Suprapubic skin (tissue), 4 donors: ENCODE results near the gene RFESD. TPM values are rescaled to one million over a fixed set of nuclear protein-coding genes. Genes with fewer than 3 reads are reported as not detected.
A peak's percentile ranks its signal among the peaks of the same experiment; 100 is the strongest.

Source experiments
- DNase-seq, 2 donors: peaks; one replicate each; pipeline ENCODE4 v3.0.0-alpha.2; 2019; ENCODE audit warnings: low spot score in 2 of 2
- H3K27ac ChIP-seq: fragments of 200-600 bp; sonication (generic); one replicate; pipeline ENCODE4 v1.5.1; 2019
- H3K27me3 ChIP-seq: fragments of 200-600 bp; sonication (generic); one replicate; pipeline ENCODE4 v1.5.1; 2019
- H3K36me3 ChIP-seq: fragments of 200-600 bp; sonication (generic); one replicate; pipeline ENCODE4 v1.5.1; 2019
- H3K4me1 ChIP-seq: fragments of 200-600 bp; sonication (generic); one replicate; pipeline ENCODE4 v1.5.1; 2019
- H3K4me3 ChIP-seq: fragments of 200-600 bp; sonication (generic); one replicate; pipeline ENCODE4 v1.5.1; 2019; ENCODE audit warnings: mild to moderate bottlenecking
- H3K9me3 ChIP-seq: fragments of 200-600 bp; sonication (generic); one replicate; pipeline ENCODE4 v1.5.1; 2019
- CTCF ChIP-seq, 2 donors: fragments of 200-600 bp in 1 of 2; fragments of 450-650 bp in 1 of 2; sonication (generic) in 1 of 2; IDR thresholded peaks; one replicate each; pipeline ENCODE4 v1.5.1; 2016 to 2019; ENCODE audit warnings: antibody characterized with exemption in 2 of 2, mild to moderate bottlenecking in 1 of 2, moderate library complexity in 1 of 2
- EP300 ChIP-seq: sonication (generic); formaldehyde crosslinking; IDR thresholded peaks from one replicate; pipeline ENCODE4 v1.6.1; 2017; ENCODE audit warnings: antibody characterized with exemption
- POLR2A ChIP-seq, 2 donors: fragments of 450-650 bp; IDR thresholded peaks; one replicate each; pipeline ENCODE4 v1.6.1; 2017; ENCODE audit warnings: antibody characterized with exemption in 2 of 2, mild to moderate bottlenecking in 2 of 2, moderate library complexity in 2 of 2
- POLR2AphosphoS5 ChIP-seq, 3 donors: sonication (generic); formaldehyde crosslinking; IDR thresholded peaks; one replicate each; pipeline ENCODE4 v1.6.1; 2017; ENCODE audit warnings: antibody characterized with exemption in 3 of 3
- WGBS: methylation state at CpG from one replicate; pipeline ENCODE4 v1.1.5; 2018; 5-methylcytosine and 5-hydroxymethylcytosine counted together
- total RNA-seq, 4 donors: library from RNA; depleted of rRNA; stranded (reverse); fragments of >200 nt; gene quantifications; one replicate each; pipeline ENCODE4 v1.1.0, GENCODE V29; 2016

Gene RFESD
- 1 to 10 TPM; 3.5 to 7.6 (median 4.6) TPM for total RNA-seq

- H3K9me3 ChIP-seq, result no peaks in the 10 kb centered on the region
- DNase-seq, result peak; percentile 99 to 100
- H3K36me3 ChIP-seq, result no peaks in the 10 kb centered on the region
- H3K27me3 ChIP-seq, result no peaks in the 10 kb centered on the region
- H3K4me3 ChIP-seq, result peak within 1 kb of the TSS; percentile 54
- H3K27ac ChIP-seq, result peak within 1 kb of the TSS; percentile 97
- H3K4me1 ChIP-seq, result peaks cover 54% of the 10 kb centered on the region
- WGBS, result 2% methylated on average over 20 of the region's 60 CpGs
- TF ChIP-seq CTCF (IDR thresholded peaks at IDR 0.05) (no peak), EP300 (peak; percentile 99), POLR2AphosphoS5 (IDR thresholded peaks at IDR 0.05) (peak; percentile 45 to 99 (median 95)), POLR2A (IDR thresholded peaks at IDR 0.05) (peak in 1 of 2 donors; percentile 91)
Observed at GRCh38 chr5:95646569-95647431, at the start of gene RFESD. Gene RFESD, plus strand, starts transcription at chr5:95646777. Its CDS starts 5,495 bp downstream, at chr5:95652272.

- Histone ChIP-seq H3K36me3 (peaks cover 6% of the 10 kb centered on the region), H3K27me3 (no peaks in the 10 kb centered on the region), H3K4me1 (no peaks in the 10 kb centered on the region), H3K9me3 (no peaks in the 10 kb centered on the region), H3K4me3 (no peak overlapping the region), H3K27ac (no peak overlapping the region)
- WGBS, result 90% methylated on average over 1 of the region's 1 CpG
- no peak for DNase-seq
- no peak for TF ChIP-seq CTCF (IDR thresholded peaks at IDR 0.05)
- TF ChIP-seq POLR2AphosphoS5 (IDR thresholded peaks at IDR 0.05), result no peak
- TF ChIP-seq EP300, result no peak
- no peak for TF ChIP-seq POLR2A (IDR thresholded peaks at IDR 0.05)
Observed at GRCh38 chr5:95599252-95599651, 47.3 kb upstream of the RFESD start.

- Histone ChIP-seq H3K27ac (no peak overlapping the region), H3K4me1 (no peaks in the 10 kb centered on the region), H3K36me3 (peaks cover 6% of the 10 kb centered on the region), H3K4me3 (no peak overlapping the region), H3K9me3 (no peaks in the 10 kb centered on the region), H3K27me3 (no peaks in the 10 kb centered on the region)
- DNase-seq, result no peak
- no peak for TF ChIP-seq POLR2AphosphoS5 (IDR thresholded peaks at IDR 0.05)
- TF ChIP-seq POLR2A (IDR thresholded peaks at IDR 0.05), result no peak
- no peak for TF ChIP-seq CTCF (IDR thresholded peaks at IDR 0.05)
- no peak for TF ChIP-seq EP300
- 86% methylated on average over 1 of the region's 1 CpG for WGBS
Observed at GRCh38 chr5:95600557-95600956, 46.0 kb upstream of the RFESD start.

- no peak overlapping the region for H3K4me3 ChIP-seq
- H3K27me3 ChIP-seq, result no peaks in the 10 kb centered on the region
- DNase-seq, result no peak
- 93% methylated on average over 5 of the region's 5 CpGs for WGBS
- H3K36me3 ChIP-seq, result peaks cover 6% of the 10 kb centered on the region
- TF ChIP-seq CTCF (IDR thresholded peaks at IDR 0.05) (no peak), POLR2AphosphoS5 (IDR thresholded peaks at IDR 0.05) (no peak), POLR2A (IDR thresholded peaks at IDR 0.05) (no peak), EP300 (no peak)
- no peak overlapping the region for H3K27ac ChIP-seq
- H3K9me3 ChIP-seq, result no peaks in the 10 kb centered on the region
- no peaks in the 10 kb centered on the region for H3K4me1 ChIP-seq
Observed at GRCh38 chr5:95605786-95606185, 40.8 kb upstream of the RFESD start.

GRCh38 chr5:95606419-95606818, 40.2 kb upstream of the RFESD start:
- DNase-seq, result no peak
- no peaks in the 10 kb centered on the region for H3K4me1 ChIP-seq
- WGBS, result 92% methylated on average over 1 of the region's 1 CpG
- no peaks in the 10 kb centered on the region for H3K9me3 ChIP-seq
- TF ChIP-seq POLR2AphosphoS5 (IDR thresholded peaks at IDR 0.05) (no peak), EP300 (no peak), CTCF (IDR thresholded peaks at IDR 0.05) (no peak)
- H3K4me3 ChIP-seq, result no peak overlapping the region
- peaks cover 2% of the 10 kb centered on the region for H3K36me3 ChIP-seq
- no peak overlapping the region for H3K27ac ChIP-seq
- no peaks in the 10 kb centered on the region for H3K27me3 ChIP-seq
